Activated naive CD4-positive, alpha-beta T cell (primary cell): Measurements from ENCODE around the gene C4orf50.

Experiments used
- DNase-seq, 4 experiments: peaks; one replicate each; lab custom pipeline; 2025; lab: John Stamatoyannopoulos, UW

Gene C4orf50

GRCh38 chr4:6043843-6044242 is 25.6 kb upstream of the C4orf50 start:
- no peak for DNase-seq

- no peak for DNase-seq
Observed at GRCh38 chr4:6043188-6043587, 25.0 kb upstream of the C4orf50 start.

DNA sequence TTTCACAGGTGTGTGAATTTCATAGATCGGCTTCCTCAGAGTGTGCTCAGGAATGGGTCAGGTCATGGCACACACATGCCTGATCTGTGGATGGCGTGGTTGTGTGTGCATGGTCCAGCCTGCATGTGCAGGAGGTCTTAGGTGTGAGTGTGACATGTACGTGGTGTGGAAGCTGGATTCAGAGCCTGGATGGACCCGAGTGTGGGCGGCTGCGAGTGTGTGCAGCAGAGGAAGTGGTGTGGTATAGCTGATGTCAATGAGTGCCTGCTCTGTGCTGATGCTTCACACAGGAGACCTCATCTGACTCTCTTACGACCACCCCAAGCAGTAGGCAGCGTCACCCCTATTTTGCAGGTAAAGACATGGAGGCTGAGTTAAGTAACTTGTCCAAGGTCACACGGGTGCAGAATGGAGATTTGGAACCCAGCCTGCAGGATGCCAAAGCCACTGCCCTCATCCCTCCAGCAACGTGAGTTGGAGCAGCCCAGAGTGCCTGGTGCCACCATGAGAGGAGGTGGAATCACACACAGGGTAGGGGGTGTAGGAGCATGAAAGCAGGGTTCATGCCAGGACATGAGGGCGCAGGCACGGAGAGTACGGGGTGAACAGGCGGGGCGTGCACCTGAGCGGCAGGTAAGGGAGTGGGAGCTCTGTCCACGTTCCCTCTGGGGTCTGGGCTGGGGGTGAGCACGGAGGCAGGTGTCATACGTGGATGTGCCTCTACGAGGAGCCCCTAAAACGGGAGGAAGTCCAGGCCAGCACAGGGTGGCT is 24.2 kb upstream of the C4orf50 start:
- DNase-seq = no peak

DNA sequence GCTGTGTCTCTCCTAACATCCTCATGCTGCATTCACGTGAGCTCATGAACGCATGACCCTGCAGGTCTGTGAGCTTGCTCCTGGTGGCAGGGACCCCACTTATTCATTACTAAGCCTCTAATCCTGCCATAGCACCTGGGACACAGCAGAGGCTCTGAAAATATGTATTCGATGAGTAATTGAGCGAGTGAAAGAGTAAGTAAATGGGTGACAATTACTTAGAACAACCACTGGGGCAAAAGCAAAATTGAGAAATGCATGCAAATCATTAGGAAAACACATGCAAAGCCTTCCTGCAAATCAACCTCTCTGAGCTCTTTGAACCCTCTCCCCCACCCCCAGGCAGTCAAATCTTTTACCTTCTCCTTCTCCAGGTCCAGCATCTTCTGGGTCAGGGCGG is 23.6 kb upstream of the C4orf50 start:
- DNase-seq = no peak

- no peak for DNase-seq
Observed at GRCh38 chr4:6038711-6039110, 20.5 kb upstream of the C4orf50 start.

DNA sequence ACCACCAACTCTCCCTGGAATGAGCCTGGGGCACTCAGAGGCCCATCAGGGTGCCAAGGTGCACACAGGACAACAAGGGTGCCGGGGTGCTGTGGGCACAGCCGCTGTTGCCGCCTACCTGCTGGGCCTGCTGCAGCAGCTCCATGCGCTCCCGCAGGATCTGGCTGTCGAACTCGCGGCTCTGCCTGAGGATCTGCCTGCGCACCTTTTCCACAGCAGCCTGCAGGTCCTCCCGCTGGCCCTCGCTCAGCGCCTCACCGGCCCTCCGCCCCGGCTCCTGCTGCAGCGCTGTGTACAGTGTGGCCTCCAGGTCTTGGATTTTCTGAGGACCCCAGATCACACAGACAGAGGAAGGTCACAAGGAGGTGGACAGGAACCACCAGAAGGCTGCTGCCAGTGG is 17.6 kb upstream of the C4orf50 start:
- no peak for DNase-seq

DNA sequence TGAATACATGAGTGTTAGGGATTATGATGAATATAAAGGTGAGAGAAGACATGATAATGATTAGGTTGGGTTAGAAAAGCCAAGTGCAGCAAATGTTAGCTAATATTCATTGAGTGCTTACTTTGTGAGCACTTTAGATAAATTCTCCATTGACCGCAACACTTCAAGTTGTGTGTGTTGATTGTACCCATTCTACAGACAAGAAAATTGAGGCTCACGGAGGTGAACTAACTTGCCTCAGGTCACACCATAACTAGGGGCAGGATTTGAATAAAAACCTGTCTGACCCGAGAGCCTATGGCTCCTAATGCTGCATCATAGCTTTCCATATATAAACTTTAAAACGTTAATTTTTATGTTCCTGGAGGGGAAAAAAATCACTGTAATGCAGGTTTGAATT is 15.2 kb upstream of the C4orf50 start:
- no peak for DNase-seq

DNA sequence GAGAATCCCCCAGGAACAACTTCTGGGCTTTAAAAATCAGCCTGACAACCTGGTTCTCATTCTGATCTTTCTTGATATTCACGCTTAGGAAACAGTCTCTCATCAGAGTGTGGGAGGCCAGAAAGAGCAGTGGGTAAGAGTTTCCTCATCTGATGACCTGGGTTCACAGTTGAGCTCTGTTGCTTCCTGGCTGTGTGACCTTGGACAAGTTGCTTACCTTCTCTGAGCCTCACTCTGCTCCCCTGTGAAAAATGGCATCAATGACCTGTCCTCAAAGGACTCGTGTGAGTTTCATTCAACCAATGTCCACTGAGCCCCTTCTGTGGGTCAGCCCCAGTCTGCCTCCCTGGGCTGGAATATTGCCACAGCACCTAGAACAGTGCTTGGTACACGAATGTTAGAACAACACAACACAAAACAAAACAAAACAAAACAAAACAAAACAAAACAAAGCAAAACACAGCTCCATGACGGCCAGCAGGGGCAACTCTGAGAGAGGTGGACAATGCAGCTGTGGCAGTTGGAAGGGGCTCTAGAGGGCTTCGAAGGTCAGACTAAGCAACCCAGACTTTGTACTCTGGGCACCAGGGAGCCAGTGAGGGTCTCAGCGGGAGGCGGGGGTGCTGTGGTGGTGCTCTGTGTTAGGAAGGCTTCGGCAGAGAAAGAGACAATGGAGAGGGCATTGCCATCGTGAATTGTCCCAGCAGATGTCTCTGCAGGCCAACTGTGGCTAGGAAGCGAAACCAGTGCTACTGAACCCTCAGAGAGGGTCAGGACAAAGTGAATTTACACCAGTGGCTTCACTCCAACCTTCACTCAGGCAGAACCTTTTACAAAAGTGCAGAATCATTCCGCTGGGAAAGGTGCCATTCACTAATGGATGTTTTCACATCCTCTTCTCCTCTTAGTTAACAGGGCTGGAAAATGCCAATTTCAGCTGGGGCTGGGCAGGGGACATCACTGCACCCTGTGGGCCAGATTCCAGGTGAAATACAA is 14.3 kb upstream of the C4orf50 start:
- DNase-seq = no peak

GRCh38 chr4:6031846-6032245 is 13.6 kb upstream of the C4orf50 start:
- no peak for DNase-seq

DNA sequence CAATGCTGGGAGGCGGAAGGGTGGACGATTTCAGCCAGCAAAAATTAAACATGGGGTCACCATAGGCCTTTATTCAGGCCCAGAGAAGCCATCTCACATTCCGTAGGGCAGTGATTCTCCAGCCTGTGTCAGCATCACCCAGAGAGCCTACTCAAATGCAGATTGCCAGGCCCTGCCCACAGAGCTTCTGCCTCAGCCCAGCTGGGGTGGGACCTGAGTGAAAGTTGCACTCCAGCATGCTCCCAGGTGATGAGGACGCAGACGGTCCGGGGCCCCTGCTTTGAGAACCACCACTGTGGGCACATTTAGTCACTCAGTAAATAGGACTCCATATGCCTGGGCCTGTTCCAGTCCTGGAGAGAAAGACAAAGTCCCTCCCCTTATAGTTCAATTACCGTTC is 12.4 kb upstream of the C4orf50 start:
- no peak for DNase-seq

DNA sequence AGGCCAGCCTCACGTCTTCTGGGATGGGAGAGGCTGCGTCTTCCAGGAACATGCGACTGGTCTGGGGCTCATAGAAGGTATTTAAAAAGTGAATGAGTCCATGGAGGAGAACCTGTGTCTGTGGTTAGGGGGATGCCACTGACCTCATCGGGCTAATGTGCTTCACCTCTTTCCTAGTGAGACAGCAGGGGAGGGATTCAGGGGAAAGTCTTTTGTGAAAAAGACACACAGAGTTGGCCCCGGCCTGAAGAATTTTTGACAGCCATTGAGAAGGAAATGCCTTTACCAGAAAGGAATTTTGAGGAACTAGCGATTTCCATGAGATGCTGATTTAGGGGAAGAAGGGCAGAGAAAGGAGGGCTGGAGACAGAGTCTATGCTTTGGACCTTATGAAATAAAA is 11.0 kb upstream of the C4orf50 start:
- DNase-seq = no peak

GRCh38 chr4:6028168-6028567 is 9.9 kb upstream of the C4orf50 start:
- no peak for DNase-seq

DNA sequence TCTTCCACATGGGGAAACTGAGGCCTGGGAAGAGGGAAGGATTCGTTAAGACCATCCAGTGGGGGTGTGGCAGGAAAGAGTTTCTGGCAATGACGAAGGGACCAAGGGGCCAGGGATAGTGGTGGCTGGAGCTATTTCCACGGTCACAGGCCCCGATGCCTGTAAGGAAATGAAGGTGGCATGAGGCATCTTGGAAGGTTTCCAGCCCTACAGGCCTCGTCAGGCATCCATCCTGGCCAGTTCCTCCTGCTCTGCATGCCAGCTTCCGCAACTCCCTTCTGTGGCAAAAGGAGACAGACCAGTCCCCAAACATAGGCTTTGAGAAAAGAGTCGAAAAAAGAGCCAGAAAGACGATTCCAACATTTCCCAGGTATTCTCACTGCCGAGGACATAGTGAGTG is 9.2 kb upstream of the C4orf50 start:
- no peak for DNase-seq

- DNase-seq = no peak
Observed at GRCh38 chr4:6024313-6024960, 6.2 kb upstream of the C4orf50 start.

DNA sequence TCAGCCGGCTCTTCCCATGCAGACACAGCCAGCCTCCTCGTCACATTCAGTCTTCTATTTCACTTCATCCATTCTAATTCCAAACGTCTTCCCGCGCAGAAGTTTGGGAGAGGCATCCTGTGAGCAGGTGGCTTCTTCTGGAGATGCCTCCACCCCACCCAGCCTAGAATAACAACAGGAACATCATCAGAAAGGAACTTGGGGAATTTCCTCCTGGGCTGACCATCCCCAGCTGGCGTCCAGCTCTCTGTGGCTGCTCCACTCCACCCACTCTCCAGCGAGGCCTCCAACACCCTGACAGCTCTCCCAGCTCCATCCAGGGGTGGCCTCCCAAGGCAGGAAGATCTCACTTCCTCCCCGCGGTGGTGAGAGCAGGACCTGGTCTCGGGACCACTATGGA is 5.5 kb upstream of the C4orf50 start:
- no peak for DNase-seq

- no peak for DNase-seq
Observed at GRCh38 chr4:6022607-6023288, 4.5 kb upstream of the C4orf50 start.

DNA sequence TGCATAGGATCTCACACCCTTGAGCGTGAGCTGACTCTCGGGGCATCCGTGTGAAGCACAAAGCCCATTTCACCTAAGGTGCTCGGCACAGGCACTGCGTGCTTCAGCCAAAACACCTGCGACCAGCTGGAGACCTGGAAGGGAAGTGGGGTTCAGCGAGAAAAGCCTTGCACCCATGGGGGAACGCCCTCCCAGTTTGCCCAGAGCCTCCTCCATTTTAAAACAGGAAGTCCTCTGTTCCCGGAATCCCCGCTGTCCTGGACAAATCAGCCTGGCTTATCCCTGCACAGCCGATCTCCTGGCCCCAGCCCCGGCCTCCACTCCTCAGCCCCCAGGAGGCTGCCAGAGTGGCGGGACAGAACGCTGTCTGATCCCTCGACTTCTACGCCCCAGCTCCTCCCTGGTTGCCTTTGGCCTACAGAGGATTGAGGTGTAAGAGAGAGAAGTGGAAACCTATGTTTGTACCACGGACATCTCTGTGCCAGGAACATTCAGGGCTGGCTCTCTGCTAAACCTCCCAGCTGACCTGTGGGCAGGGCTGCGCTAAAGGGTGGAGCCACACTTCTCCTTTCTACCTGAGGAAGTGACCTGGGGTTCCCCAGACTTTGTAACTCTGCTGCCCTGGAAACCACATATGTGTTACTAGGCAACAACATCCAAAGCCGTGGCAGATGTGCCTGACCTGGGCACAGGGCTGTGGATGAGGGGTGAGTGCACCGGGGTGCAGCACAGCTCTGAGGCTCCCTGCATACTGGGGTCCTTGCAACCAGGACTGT is 3.8 kb upstream of the C4orf50 start:
- DNase-seq = no peak

- DNase-seq = no peak
Observed at GRCh38 chr4:6020613-6021012, 2.4 kb upstream of the C4orf50 start.

- no peak for DNase-seq
Observed at GRCh38 chr4:6019316-6020263, 1.4 kb upstream of the C4orf50 start.

- DNase-seq = no peak
Observed at GRCh38 chr4:6017800-6018199, 431 bp downstream of the C4orf50 start.
